ENCODE data around the gene IL22RA1.

The IL22RA1 gene

DNA sequence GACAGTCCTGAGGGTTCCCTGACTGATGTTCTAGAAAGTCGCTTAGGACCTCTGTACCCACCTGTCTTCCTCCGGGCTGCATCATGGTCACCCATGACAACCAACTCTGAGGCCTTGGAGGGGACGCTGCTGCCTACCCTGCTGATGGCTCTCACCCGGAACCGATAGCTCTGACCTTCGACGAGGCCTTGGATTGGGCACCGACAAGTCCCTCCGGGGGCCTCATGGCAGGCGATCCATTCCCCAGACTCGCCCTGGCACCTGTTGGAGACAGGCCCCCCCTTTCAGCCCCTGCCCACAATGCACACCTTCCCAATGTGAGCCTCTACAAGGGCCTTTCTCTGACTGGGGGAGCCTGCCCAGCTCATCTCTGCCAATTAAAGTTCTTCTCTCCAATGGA, 52.2 kb downstream of the IL22RA1 start:
- H4K20me1 ChIP-seq (ENCODE audit: insufficient read depth, low read length, poor library complexity, severe bottlenecking), result no peaks in the 10 kb centered on the region
- no peak overlapping the region for H3K4me3 ChIP-seq (ENCODE audit: low read length, poor library complexity, severe bottlenecking)
- H3K79me2 ChIP-seq (ENCODE audit: insufficient read depth, low read length), result no peaks in the 10 kb centered on the region
- no peak overlapping the region for H3K4me2 ChIP-seq (ENCODE audit: low read depth, low read length, poor library complexity, severe bottlenecking)
- H2AFZ ChIP-seq (ENCODE audit: low read length), result no peak overlapping the region
- H3K9me2 ChIP-seq (replicated peaks; ENCODE audit: low read depth, low read length), result no peaks in the 10 kb centered on the region
- H3F3A ChIP-seq (ENCODE audit: low read depth), result no peaks in the 10 kb centered on the region
- H3K9ac ChIP-seq (ENCODE audit: low read depth, low read length, poor library complexity, severe bottlenecking), result no peak overlapping the region
- TF ChIP-seq, protein P1, sequence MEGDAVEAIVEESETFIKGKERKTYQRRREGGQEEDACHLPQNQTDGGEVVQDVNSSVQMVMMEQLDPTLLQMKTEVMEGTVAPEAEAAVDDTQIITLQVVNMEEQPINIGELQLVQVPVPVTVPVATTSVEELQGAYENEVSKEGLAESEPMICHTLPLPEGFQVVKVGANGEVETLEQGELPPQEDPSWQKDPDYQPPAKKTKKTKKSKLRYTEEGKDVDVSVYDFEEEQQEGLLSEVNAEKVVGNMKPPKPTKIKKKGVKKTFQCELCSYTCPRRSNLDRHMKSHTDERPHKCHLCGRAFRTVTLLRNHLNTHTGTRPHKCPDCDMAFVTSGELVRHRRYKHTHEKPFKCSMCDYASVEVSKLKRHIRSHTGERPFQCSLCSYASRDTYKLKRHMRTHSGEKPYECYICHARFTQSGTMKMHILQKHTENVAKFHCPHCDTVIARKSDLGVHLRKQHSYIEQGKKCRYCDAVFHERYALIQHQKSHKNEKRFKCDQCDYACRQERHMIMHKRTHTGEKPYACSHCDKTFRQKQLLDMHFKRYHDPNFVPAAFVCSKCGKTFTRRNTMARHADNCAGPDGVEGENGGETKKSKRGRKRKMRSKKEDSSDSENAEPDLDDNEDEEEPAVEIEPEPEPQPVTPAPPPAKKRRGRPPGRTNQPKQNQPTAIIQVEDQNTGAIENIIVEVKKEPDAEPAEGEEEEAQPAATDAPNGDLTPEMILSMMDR (conservative IDR thresholded peaks at IDR 0.05; ENCODE audit: low read length), result no peak
- TF ChIP-seq EZH2phosphoT487 (IDR thresholded peaks at IDR 0.05; ENCODE audit: borderline replicate concordance), result no peak
- no peaks in the 10 kb centered on the region for H3K36me3 ChIP-seq (ENCODE audit: insufficient read depth, low read length)
- no peaks in the 10 kb centered on the region for H3K4me1 ChIP-seq (ENCODE audit: insufficient read depth, low read length, poor library complexity, severe bottlenecking)
- H3K27me3 ChIP-seq (ENCODE audit: insufficient read depth, low read length, poor library complexity, severe bottlenecking), result no peaks in the 10 kb centered on the region
- no peaks in the 10 kb centered on the region for H3K9me3 ChIP-seq (ENCODE audit: insufficient read depth, low read depth, low read length)

DNA sequence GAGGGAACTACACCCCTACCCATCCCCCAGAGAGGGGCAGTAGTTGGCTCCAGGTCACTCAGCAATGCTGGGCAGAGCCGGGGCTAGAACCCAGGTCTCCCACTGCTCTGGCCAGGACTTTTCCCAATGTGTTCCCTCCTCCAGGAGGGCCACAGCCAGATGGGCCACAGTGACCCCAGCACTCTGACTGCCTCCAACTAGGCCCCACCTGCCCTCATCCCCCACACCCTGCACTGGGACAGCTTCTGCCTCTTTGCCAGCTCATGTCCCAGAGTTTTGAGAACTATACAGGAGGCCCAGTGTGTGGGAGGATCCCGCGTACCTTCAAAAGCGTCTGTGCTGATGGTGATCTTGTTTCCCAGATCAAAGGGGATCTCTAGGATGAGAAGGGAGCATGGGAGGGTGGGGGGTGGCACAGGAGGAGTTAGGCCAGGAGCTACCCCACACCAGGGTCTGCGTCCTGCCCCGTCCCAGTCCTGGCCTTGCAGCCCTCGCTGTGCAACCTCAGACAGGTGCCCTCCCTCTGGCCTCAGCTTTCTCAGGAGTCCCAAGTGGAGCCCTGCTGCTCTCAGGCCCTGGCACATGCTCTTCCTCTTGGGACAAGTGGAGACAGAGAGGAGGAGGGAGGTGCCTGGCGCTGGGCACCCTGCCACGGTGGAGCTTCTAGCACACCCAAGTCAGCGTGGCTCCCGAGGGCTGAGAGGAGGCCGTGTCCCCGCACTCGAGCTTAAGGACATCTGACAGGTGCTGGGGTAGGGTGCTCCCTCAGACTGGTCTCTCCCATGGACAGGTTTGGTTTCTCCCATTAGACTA, 53.0 kb downstream of the IL22RA1 start:
- Histone ChIP-seq H3K9me3 (ENCODE audit: insufficient read depth, low read depth, low read length) (no peaks in the 10 kb centered on the region), H3K4me3 (ENCODE audit: low read length, poor library complexity, severe bottlenecking) (no peak overlapping the region), H3K4me2 (ENCODE audit: low read depth, low read length, poor library complexity, severe bottlenecking) (no peak overlapping the region), H4K20me1 (ENCODE audit: insufficient read depth, low read length, poor library complexity, severe bottlenecking) (no peaks in the 10 kb centered on the region), H3K4me1 (ENCODE audit: insufficient read depth, low read length, poor library complexity, severe bottlenecking) (no peaks in the 10 kb centered on the region), H3K79me2 (ENCODE audit: insufficient read depth, low read length) (no peaks in the 10 kb centered on the region), H3K27me3 (ENCODE audit: insufficient read depth, low read length, poor library complexity, severe bottlenecking) (no peaks in the 10 kb centered on the region), H2AFZ (ENCODE audit: low read length) (no peak overlapping the region), H3K9ac (ENCODE audit: low read depth, low read length, poor library complexity, severe bottlenecking) (no peak overlapping the region), H3K36me3 (ENCODE audit: insufficient read depth, low read length) (no peaks in the 10 kb centered on the region), H3K9me2 (replicated peaks; ENCODE audit: low read depth, low read length) (no peaks in the 10 kb centered on the region), H3F3A (ENCODE audit: low read depth) (no peaks in the 10 kb centered on the region)
- TF ChIP-seq EZH2phosphoT487 (IDR thresholded peaks at IDR 0.05; ENCODE audit: borderline replicate concordance), result no peak
- TF ChIP-seq, protein P1 (conservative IDR thresholded peaks at IDR 0.05; ENCODE audit: low read length), result no peak

DNA sequence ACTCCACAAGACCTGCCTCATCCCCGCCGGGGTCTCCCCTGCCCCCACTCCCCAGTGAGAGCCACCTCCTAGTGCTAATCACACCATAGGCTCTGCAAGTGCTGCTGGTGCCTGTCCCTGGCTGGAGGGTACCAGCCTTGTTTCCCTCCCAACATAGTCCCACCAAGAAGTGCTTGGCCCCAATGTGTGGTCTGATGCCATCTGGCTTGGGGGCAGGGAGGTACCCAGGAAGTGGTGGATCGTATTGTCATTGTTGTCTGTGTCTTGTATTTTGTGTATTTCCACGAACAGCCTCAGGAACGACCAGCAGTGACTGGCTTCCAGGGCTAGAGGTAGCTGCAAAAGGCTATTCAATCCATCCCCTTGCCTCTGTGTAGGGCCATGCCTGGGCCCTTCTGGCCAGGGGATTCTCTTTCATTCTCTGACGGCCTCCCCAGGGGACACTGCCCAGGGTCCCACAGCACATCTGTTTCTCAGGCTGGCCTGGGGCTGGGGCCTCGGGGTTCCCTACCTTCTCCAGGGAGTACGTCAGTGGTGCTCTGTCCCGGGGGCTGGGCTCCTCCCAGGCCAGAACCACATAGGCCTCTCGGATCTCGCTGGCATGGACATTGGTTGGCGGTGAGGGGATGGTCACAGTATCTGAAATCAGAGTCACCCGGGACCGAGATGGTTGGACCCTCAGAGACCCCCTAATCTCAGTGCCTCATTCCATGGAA, 53.8 kb downstream of the IL22RA1 start:
- H3K36me3 ChIP-seq (ENCODE audit: insufficient read depth, low read length), result no peaks in the 10 kb centered on the region
- no peaks in the 10 kb centered on the region for H3K9me3 ChIP-seq (ENCODE audit: insufficient read depth, low read depth, low read length)
- no peaks in the 10 kb centered on the region for H4K20me1 ChIP-seq (ENCODE audit: insufficient read depth, low read length, poor library complexity, severe bottlenecking)
- H3K79me2 ChIP-seq (ENCODE audit: insufficient read depth, low read length), result no peaks in the 10 kb centered on the region
- H3F3A ChIP-seq (ENCODE audit: low read depth), result no peaks in the 10 kb centered on the region
- no peaks in the 10 kb centered on the region for H3K4me1 ChIP-seq (ENCODE audit: insufficient read depth, low read length, poor library complexity, severe bottlenecking)
- no peak overlapping the region for H3K9ac ChIP-seq (ENCODE audit: low read depth, low read length, poor library complexity, severe bottlenecking)
- H3K27me3 ChIP-seq (ENCODE audit: insufficient read depth, low read length, poor library complexity, severe bottlenecking), result no peaks in the 10 kb centered on the region
- H3K4me3 ChIP-seq (ENCODE audit: low read length, poor library complexity, severe bottlenecking), result no peak overlapping the region
- no peak overlapping the region for H2AFZ ChIP-seq (ENCODE audit: low read length)
- no peak overlapping the region for H3K4me2 ChIP-seq (ENCODE audit: low read depth, low read length, poor library complexity, severe bottlenecking)
- no peaks in the 10 kb centered on the region for H3K9me2 ChIP-seq (replicated peaks; ENCODE audit: low read depth, low read length)
- TF ChIP-seq, protein P1 (conservative IDR thresholded peaks at IDR 0.05; ENCODE audit: low read length), result no peak
- no peak for TF ChIP-seq EZH2phosphoT487 (IDR thresholded peaks at IDR 0.05; ENCODE audit: borderline replicate concordance)

Measured in Loucy (cell line).